HUDEP-2 (cell line): ENCODE results near the gene RHBDL3.
A peak's percentile ranks its signal among the peaks of the same experiment; 100 is the strongest.
"Not testable (repeated sequence)": the region's sequence is repeated elsewhere in the genome, so short reads cannot be mapped to it uniquely, and the experiment has no call there.

ENCODE experiments used
- DNase-seq, 76 experiments: peaks; one replicate each; lab custom pipeline; 2025; ENCODE audit not compliant: unreplicated experiment in 76 of 76; lab: John Stamatoyannopoulos, UW

RHBDL3 gene

GRCh38 chr17:32350666-32351418 is 85.2 kb downstream of the RHBDL3 start:
- DNase-seq: peak in 43 of 76 experiments; percentile 4 to 69 (median 35)

- not testable (repeated sequence) for DNase-seq
These were observed 87.1 kb downstream of the RHBDL3 start for GRCh38 chr17:32352734-32353133.

GRCh38 chr17:32355649-32356377 is 90.2 kb downstream of the RHBDL3 start:
- DNase-seq: no peak

GRCh38 chr17:32356378-32356743 is 90.7 kb downstream of the RHBDL3 start:
- no peak for DNase-seq

- DNase-seq: no peak
These were observed 91.1 kb downstream of the RHBDL3 start for GRCh38 chr17:32356750-32357149.

GRCh38 chr17:32357615-32358014 is 92.0 kb downstream of the RHBDL3 start:
- peak in 5 of 76 experiments; percentile 1 to 19 (median 6) for DNase-seq

GRCh38 chr17:32361270-32361669 is 95.6 kb downstream of the RHBDL3 start:
- DNase-seq: no peak

GRCh38 chr17:32370426-32370825 is 104.8 kb downstream of the RHBDL3 start:
- no peak for DNase-seq
